Measurements from ENCODE around the gene SOX18.

Gene SOX18

DNA sequence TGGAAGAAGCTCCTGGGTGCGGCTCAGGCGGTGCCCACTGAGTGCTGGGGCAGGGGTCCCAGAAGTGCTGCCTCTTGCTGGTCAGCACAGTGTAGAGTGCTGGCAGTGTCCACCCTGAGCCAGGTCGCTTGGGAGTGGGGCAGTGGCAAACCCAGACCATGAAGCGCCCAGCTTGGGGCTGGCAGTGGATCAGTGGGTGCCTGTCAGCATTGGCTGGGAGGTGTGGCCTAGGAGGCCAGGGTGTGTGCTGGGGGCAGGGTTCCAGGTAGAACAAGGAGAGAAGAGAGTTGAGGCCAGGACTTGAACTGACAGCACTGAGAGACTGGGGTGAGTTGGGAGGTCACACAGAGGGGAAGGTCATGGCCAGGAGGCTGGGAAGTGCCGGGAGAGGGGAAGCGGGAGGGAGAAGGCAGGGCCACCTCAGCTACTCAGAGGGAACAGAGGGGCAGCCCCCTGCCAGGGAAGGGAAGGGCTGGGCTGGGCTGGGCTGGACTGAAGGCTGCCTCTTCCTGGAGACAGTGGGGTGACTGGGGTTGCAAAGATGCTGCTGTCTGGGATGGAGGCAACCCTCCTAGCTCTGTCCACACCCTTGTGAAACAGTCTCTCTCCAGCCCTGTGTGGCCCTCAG is 17.7 kb upstream of the SOX18 start:
- ATAC-seq: no peak
- no peak for DNase-seq (ENCODE audit: low spot score in 2 of 2)
- Mint-ChIP-seq H3K4me1 (peaks cover 61% of the 10 kb centered on the region), H3K4me3 (no peak overlapping the region), H3K27ac (peak overlapping the region; percentile 79), H3K9me3 (no peaks in the 10 kb centered on the region), H3K36me3 (peaks cover 71% of the 10 kb centered on the region)

DNA sequence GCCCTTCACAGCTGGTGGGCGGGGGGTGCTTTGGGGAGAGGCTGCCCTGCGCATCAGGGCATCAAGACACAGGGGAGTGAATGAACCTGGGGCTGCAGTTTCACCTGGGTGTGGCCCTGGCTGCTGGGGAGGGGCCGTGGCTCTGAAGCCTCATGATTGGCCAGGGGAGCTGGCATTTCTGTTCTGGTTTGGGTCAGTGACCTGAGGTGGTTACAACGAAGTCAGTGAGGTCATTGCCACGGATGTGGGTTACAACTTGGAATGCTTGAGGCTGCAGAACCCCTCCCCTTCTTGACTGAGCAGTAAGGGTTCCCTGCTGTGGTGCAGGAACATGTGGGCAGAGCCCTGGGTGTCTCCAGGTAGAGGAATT is 16.5 kb upstream of the SOX18 start:
- Mint-ChIP-seq H3K4me1 (peaks cover 58% of the 10 kb centered on the region), H3K9me3 (no peaks in the 10 kb centered on the region), H3K4me3 (peak overlapping the region; percentile 82), H3K27ac (peak overlapping the region; percentile 91), H3K36me3 (peaks cover 64% of the 10 kb centered on the region)
- DNase-seq (ENCODE audit: low spot score in 2 of 2): peak; percentile 45 to 86
- peak; percentile 80 for ATAC-seq

DNA sequence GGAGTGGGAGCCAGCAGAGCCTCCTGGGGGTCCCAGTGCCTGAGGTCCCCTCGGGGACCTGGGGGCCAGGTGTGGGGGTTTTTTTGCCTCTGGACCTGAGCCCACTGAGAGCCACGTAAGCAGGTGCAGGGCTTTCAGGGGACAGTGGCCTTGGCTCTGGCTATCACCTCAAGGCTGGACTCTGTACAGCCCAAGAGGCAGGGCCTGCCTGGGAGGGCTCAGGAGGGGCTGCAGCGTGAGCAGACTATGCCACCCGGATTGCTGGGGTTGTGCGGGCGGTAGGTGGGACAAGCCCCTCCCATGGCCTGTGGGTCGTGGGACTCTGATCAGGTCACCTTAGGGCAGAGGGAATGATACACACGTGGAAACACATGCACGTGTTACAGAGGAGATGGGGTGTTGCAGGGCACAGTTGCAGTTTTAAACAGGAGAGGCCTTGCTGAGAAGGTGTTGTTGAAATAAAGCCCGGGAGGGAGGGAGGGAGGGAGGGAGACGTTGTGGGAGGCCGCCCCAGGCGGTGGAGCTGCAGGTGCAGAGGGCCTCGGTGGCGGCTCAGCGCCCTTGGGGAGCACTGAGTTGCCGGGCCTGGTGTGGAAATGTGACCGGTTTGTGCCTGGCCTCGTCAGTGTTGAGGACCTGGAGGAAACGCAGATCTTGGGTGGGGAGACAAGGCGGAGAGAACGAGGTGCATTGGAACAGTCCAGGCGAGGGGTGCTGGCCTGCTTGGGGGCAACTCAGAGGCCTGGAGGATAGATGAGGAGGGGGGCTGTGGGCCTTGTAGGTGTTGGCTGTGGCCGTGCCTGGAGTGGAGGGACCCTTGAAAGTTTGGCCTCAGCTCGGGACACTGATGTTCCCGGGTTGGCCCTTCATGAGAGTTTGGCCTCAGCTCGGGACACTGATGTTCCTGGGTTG is 15.9 kb upstream of the SOX18 start:
- H3K4me1 Mint-ChIP-seq: peaks cover 58% of the 10 kb centered on the region
- no peaks in the 10 kb centered on the region for H3K9me3 Mint-ChIP-seq
- H3K4me3 Mint-ChIP-seq: peak overlapping the region; percentile 82
- ATAC-seq (no peak), DNase-seq (ENCODE audit: low spot score in 2 of 2) (no peak)
- peaks cover 58% of the 10 kb centered on the region for H3K36me3 Mint-ChIP-seq
- peak overlapping the region; percentile 92 for H3K27ac Mint-ChIP-seq

DNA sequence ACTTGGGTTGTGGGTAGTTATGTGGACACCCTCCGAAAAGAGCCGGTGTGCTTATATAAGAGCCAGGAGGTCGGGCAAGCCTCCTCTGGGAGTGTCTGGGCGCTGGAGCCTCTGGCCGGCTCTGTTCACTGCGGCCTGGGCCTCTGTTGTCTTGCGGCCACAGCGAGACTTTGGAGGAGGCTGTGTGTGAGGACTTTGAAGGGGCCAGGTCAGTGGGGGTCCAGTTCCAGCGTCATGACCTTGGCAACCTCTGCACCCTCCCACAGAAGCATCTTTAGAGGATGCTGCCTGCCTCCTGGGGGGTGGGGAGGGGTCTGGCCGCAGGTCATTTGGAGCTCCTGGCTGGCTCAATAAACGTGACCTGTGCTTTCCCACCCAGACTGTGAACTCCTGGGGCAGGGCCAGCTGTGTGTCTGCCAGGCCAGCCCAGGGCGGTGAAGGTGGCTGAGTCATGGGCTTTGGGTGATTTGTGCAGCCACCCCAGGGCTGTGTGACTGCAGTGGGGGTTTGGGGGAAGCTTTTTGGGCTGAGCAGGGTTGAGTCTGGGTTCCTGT is 14.8 kb upstream of the SOX18 start:
- Mint-ChIP-seq H3K4me3 (peak overlapping the region; percentile 82), H3K4me1 (peaks cover 62% of the 10 kb centered on the region), H3K36me3 (peaks cover 57% of the 10 kb centered on the region), H3K9me3 (no peaks in the 10 kb centered on the region), H3K27ac (peak overlapping the region; percentile 92)
- DNase-seq (ENCODE audit: low spot score in 2 of 2): no peak
- no peak for ATAC-seq

DNA sequence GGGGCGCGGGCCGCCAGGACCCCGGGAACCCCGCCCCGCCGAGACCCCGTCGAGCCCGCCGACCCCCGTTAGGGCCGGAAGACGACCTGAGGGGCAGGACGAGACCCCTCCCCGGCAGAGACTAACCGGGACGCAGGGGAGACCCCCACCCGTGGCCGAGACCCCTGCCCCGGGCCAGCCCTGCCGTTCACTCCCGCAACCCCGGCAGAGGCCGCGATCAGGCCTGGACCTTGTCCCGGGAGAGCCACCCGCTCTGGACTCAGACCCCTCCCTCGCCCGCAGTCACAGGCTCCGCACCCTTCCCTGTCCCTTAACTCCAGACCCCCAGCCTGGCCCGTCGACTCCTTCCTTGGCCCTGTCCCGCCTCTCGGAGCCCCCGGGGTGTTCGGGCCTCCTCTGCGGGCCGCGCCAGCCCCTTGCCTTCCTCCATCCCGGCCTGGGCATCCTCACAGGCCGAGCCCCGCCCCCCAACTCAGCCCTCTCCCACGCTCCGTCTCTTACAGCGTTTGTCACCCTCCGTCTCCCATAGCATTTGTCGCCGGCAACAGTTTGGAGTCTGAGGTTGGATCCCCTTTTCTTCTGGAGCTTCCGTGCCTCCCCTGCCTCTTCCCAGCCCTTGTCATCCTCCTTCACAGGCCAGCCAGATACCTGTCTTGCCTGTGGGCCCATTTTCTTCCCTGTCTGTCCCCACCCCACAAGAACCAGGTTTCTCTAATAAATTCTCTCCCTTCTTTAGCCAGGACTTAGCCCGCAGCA is 14.1 kb upstream of the SOX18 start:
- Mint-ChIP-seq H3K4me3 (peak overlapping the region; percentile 82), H3K4me1 (peaks cover 65% of the 10 kb centered on the region), H3K9me3 (no peaks in the 10 kb centered on the region), H3K27ac (peak overlapping the region; percentile 92), H3K36me3 (peaks cover 58% of the 10 kb centered on the region)
- no peak for DNase-seq (ENCODE audit: low spot score in 2 of 2)
- peak; percentile 2 for ATAC-seq

DNA sequence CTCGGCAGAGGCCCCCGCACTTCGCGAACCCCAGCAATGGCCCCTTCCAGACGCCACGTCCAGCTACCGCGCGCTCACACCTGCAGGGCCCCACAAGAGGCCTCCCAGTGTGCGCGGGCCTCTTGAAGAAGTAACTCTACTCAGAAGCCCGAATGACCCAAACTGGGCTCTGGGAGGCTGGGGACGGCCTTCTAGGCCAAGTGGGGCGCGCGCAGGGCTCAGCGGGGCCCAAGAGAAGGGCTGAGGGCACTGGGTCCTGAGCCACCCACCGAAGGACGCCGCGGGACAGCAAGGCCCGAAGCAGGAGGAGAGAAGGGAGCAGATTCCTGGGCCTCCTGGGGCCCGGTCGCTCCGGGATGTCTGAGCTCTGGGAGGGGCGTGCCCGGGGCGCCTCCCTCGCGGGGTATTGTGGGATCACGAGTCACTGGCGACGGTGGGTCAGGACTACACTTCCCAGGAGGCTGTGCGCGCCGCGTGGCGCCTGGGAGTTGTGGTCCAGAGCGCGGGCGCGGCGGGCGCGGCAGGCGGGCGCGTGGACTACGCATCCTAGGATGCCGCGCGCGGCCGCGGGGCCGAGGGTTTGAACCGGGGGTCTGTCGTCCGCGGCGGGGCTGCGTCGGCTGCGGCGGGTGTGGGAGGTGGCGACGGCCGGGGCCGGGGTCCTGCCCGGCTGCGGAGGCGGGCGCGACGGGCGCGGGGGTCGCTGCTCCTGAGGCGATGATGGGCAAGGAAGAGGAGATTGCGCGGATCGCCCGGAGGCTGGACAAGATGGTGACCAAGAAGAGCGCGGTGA is 13.4 kb upstream of the SOX18 start, which contains the start of gene TCEA2:
TSS of gene TCEA2 (plus strand) at position 603 of the 793 bp plus-strand sequence. CDS start at position 718, 115 bp downstream.
- ATAC-seq (peak; percentile 87), DNase-seq (ENCODE audit: low spot score in 2 of 2) (peak; percentile 85 to 95)
- no peaks in the 10 kb centered on the region for H3K9me3 Mint-ChIP-seq
- peak within 1 kb of the TSS; percentile 82 for H3K4me3 Mint-ChIP-seq
- peaks cover 65% of the 10 kb centered on the region for H3K4me1 Mint-ChIP-seq
- peaks cover 57% of the 10 kb centered on the region for H3K36me3 Mint-ChIP-seq
- H3K27ac Mint-ChIP-seq: peak within 1 kb of the TSS; percentile 92

DNA sequence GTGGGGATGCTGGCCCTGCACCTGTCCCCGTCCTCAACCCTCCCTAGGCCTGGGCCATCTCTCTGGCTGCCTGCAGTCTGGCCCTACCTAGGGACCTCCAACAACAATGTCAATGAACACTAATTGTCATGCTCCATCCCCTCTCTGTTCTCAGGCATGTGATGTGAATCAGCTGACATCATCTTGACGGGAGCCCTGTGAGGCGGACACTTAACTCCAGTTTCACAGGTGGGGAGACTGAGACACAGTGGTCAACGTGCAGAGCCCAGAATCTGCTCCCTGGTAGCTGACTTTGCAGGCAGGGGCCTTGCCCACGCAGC is 12.8 kb upstream of the SOX18 start:
- H3K27ac Mint-ChIP-seq: peak overlapping the region; percentile 92
- no peaks in the 10 kb centered on the region for H3K9me3 Mint-ChIP-seq
- H3K4me1 Mint-ChIP-seq: peaks cover 64% of the 10 kb centered on the region

DNA sequence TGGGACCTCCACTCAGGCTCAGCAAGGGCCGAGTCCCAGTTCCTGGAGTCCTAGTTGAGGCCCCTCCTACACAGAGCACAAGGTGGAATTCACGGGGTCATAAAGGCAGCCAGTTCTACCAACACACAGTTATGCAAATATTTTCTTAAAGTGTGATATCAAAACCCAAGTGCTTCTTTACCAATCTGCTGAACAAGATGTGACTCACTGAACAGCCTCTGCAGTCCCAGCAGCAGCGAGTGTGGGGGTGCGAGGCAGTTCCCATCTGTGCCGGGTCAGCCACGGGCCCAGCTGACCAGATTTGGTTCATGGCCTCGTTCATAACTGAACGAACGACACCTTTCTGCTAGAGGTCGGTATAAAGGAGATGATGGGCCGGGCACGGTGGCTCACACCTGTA is 9.1 kb upstream of the SOX18 start:
- H3K9me3 Mint-ChIP-seq: no peaks in the 10 kb centered on the region
- H3K4me3 Mint-ChIP-seq: peak overlapping the region; percentile 78
- H3K27ac Mint-ChIP-seq: no peak overlapping the region

More for the DNA sequence above, 12.8 kb upstream of the SOX18 start:
- H3K4me3 Mint-ChIP-seq: peak overlapping the region; percentile 82
- peaks cover 51% of the 10 kb centered on the region for H3K36me3 Mint-ChIP-seq
- ATAC-seq: no peak
- DNase-seq (ENCODE audit: low spot score in 2 of 2): no peak

DNA sequence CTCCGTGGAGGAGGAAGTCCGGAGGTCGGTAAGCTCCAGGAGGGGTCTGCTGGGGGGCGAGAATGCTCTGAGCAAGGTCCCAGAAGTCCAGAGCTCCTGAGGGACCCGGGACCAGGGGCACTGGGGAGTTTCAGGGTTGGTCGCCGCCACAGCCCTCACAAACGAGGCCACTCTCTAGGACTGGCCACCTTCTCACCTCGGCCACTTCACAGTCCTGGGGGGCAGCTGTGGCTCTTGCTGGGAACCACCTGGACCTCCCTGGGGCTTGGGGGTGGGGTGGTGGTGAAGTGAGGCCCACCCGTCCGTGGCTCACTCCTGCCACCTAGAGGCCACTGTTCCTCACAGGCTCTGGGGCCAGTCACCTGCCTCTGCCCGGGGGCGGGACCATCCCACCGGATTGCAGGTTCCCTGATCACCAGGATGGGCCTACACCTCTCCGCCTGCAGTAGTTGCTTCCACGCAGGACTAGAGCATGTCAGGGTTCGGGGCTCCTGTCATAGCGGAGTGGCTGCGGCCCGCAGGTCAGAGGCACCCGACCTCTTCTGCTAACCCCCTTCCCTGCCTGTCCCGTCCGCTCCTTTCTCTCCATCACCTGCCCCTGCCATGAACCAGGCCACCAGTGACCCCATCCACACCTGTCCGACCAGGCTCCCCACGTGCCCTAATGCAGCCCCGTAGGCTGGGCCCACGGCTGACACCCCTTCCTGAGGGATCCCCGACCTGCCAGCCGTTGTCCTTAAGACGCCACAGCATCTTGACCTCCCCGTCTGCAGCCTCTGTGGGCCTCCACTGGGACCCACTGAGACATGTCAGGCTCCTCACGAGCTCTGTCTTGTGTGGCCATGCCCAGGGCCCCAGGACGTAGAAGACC is 8.4 kb upstream of the SOX18 start:
- ATAC-seq (peak; percentile 83), DNase-seq (ENCODE audit: low spot score in 2 of 2) (peak; percentile 88 to 92)
- Mint-ChIP-seq H3K4me1 (peaks cover 46% of the 10 kb centered on the region), H3K9me3 (no peaks in the 10 kb centered on the region), H3K27ac (peak overlapping the region; percentile 82), H3K4me3 (peak overlapping the region; percentile 78), H3K36me3 (peaks cover 13% of the 10 kb centered on the region)

More for the DNA sequence above, 9.1 kb upstream of the SOX18 start:
- Mint-ChIP-seq H3K36me3 (peaks cover 19% of the 10 kb centered on the region), H3K4me1 (peaks cover 43% of the 10 kb centered on the region)
- DNase-seq (ENCODE audit: low spot score in 2 of 2) (no peak), ATAC-seq (no peak)

DNA sequence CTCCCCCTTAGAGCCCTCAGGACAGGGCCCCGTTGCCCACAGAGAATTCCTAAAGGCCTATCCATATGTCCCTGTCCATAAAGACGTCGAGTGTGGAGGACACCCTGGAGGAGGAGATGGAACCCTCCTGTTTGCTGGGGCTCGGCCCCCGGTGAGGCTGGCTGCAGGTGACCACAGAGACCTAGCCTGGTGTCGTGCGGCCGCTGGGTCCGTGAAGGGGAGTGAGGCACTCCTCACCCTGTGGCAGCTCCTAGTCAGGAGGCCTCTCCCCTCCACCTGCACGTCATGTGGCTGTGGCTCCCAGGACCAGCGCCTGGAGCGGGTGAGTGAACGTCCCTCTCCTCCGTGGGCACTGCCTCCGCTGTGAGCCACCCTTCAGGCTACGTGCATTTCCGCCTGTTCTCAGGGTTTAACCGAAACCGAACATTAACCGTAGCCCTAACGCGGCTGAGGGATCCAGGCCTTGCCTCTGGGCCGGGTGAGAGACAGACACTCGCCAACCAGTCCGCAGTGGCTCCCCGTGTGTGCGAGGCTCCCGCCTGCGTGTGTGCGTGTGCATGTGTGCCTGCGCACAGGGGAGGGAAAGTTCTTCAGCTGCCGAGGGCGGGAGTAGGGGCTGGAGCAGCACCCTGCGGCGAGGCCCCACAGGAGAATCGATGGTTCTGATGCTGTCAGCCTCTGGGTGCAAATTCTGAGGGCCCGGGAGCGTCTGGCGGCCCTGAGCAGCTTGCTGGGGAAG is 7.6 kb upstream of the SOX18 start:
- no peak for DNase-seq (ENCODE audit: low spot score in 2 of 2)
- Mint-ChIP-seq H3K4me1 (peaks cover 41% of the 10 kb centered on the region), H3K4me3 (peak overlapping the region; percentile 78), H3K36me3 (peaks cover 12% of the 10 kb centered on the region), H3K27ac (peak overlapping the region; percentile 82), H3K9me3 (no peaks in the 10 kb centered on the region)
- ATAC-seq: peak; percentile 71

DNA sequence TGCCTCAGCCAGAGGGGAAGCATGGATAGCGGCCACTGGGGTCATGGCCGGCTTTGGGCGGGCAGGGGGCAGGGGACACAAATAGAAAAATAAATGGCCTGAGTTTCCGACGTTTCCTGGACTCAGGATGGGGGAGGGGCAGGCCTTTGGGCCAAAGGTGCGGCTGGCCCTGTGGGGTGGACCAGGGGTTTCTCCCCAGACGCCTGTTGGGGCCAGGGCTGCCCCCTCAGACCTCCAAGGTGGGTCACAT is 7.1 kb upstream of the SOX18 start:
- no peak for DNase-seq (ENCODE audit: low spot score in 2 of 2)
- H3K27ac Mint-ChIP-seq: no peak overlapping the region
- H3K4me3 Mint-ChIP-seq: peak overlapping the region; percentile 78
- ATAC-seq: no peak
- peaks cover 39% of the 10 kb centered on the region for H3K4me1 Mint-ChIP-seq
- no peaks in the 10 kb centered on the region for H3K9me3 Mint-ChIP-seq
- peaks cover 12% of the 10 kb centered on the region for H3K36me3 Mint-ChIP-seq

DNA sequence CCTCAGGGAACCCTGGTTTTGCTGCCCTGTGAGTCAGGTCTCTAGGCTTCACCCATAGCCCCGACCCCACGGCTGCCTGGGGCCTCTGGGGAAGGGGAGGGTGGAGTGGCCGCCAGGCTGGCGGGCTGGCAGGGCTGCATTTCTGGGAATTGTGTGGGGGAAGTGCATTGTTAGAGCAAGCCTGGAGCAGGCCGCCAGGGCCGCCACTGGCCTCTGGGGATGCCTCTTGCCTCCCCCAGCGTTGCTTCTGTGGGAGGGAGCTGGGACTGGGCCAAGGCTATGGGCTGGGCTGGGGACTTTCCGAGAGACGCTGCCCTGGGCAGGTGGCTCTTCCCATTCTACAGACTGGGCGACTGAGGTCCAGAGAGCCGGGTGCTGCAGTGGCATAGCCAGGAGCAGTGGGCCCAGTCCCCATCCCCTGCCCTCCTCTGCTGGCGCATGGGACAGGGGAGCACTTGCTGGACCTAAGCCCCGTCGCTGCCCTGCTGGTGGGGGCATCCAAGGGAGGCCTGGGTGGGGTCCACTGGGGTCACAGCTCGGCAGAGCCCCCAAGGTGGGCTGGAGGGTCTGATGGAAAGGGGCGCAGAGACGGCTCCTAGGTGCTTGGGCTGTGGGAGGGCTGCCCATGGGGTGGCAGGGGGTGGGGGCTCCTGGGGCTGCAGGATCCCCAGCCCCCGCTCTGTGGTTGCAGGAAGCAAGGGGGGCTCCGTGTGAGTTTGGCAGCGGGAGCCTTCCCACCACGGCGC is 6.6 kb upstream of the SOX18 start:
- peaks cover 12% of the 10 kb centered on the region for H3K36me3 Mint-ChIP-seq
- H3K9me3 Mint-ChIP-seq: no peaks in the 10 kb centered on the region

DNA sequence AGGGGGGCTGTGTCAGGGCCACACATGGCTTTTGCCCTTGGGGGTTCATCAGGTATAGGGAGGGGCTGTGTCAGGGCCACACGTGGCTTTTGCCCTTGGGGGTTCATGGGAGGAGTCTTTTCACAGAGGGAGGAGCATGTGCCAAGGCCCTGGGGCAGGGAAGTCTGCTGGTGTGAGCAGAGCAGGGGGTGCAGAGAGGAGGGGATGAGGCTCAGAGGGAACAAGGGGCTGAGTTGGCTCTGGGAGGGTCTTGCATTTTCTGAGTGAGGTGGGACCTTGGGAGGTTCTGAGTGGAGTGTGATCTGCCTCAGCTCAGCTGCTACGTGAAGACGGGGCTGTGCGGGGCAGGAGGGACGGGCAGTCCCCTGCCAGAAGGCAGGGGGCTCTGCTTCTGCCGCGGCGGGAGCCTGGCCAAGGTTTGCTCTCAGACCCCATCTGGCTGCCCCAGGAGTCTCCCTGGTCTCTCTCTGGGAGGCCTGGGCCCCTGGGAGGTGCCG is 6.0 kb upstream of the SOX18 start:
- H3K9me3 Mint-ChIP-seq: no peaks in the 10 kb centered on the region
- peak overlapping the region; percentile 21 for H3K4me3 Mint-ChIP-seq
- no peak for DNase-seq (ENCODE audit: low spot score in 2 of 2)
- H3K4me1 Mint-ChIP-seq: peaks cover 39% of the 10 kb centered on the region
- peaks cover 12% of the 10 kb centered on the region for H3K36me3 Mint-ChIP-seq
- no peak for ATAC-seq
- H3K27ac Mint-ChIP-seq: peak overlapping the region; percentile 71

More for the DNA sequence above, 6.6 kb upstream of the SOX18 start:
- DNase-seq (ENCODE audit: low spot score in 2 of 2) (no peak), ATAC-seq (no peak)
- Mint-ChIP-seq H3K4me1 (peaks cover 39% of the 10 kb centered on the region), H3K27ac (no peak overlapping the region), H3K4me3 (no peak overlapping the region)

Measured in stimulated activated effector memory CD8-positive, alpha-beta T cell treated with anti-CD3 and anti-CD28 coated beads, Interleukin-12 subunit alpha, Interleukin-12 subunit beta, amount 100 ng/mL, for 72 hours (primary cell).